A549 (cell line): ENCODE measurements around the gene FAM131A. TPM values are rescaled to one million over a fixed set of nuclear protein-coding genes. Genes with fewer than 3 reads are reported as not detected.

Experiments used
- ATAC-seq, 2 experiments: fragments of 200-7000 bp in 1 of 2; fragments of >200 bp in 1 of 2; cut with Nextera tagmentation in 1 of 2; cut with Tn5 transposase in 1 of 2; 3 replicates each; pipeline versions ENCODE4 v1.8.0 to v1.9.1; 2018 to 2020; ENCODE audit warnings: mild to moderate bottlenecking in 1 of 2, moderate library complexity in 1 of 2
- CTCF ChIA-PET: fragments of 300-600 bp; sonication (Branson Sonifier 250); formaldehyde crosslinking; extraction: SDS; loops from one replicate; lab custom pipeline; 2021; ENCODE audit warnings: antibody characterized with exemption, inconsistent platforms; lab: Yijun Ruan, JAX
- POLR2A ChIA-PET: fragments of 350-600 bp; formaldehyde crosslinking; extraction: SDS; loops from one replicate; lab custom pipeline; 2021; ENCODE audit warnings: antibody characterized with exemption, inconsistent platforms; lab: Yijun Ruan, JAX
- DNase-seq, 2 experiments: peaks; one replicate each; pipeline versions ENCODE4 v3.0.0 to v3.0.0-alpha.2; 2011 to 2016; ENCODE audit warnings: low read depth in 1 of 2, low spot score in 1 of 2
- FAIRE-seq: peaks from 2 replicates; lab custom pipeline; 2011; peaks lifted over from hg19 to GRCh38; lab: Jason Lieb, UNC
- H3K27ac ChIP-seq, 2 experiments: fragments of >200 bp; sonication (Bioruptor Twin); formaldehyde crosslinking; 3 replicates each; pipeline ENCODE4 v1.5.1; 2016 to 2017
- H3K4me1 ChIP-seq: fragments of >200 bp; sonication (Bioruptor Twin); formaldehyde crosslinking; 3 replicates; pipeline ENCODE4 v1.6.1; 2016
- H3K4me2 ChIP-seq: fragments of >200 bp; sonication (Bioruptor Twin); formaldehyde crosslinking; 3 replicates; pipeline ENCODE4 v1.6.1; 2016
- H3K4me3 ChIP-seq: fragments of >200 bp; sonication (Bioruptor Twin); formaldehyde crosslinking; 3 replicates; pipeline ENCODE4 v1.5.1; 2016
- H3K9me3 ChIP-seq: fragments of >200 bp; sonication (Bioruptor Twin); formaldehyde crosslinking; 3 replicates; pipeline ENCODE4 v1.6.1; 2016
- CBX2 ChIP-seq: fragments of 200-600 bp; sonication (generic); IDR thresholded peaks from 2 replicates; pipeline ENCODE4 v1.6.1; 2016; ENCODE audit warnings: low read depth, mild to moderate bottlenecking, borderline replicate concordance
- CBX8 ChIP-seq: fragments of 200-600 bp; sonication (generic); IDR thresholded peaks from 2 replicates; pipeline ENCODE4 v1.6.1; 2016
- CEBPB ChIP-seq, 2 experiments: fragments of >200 bp in 1 of 2; sonication (Bioruptor Twin) in 1 of 2; formaldehyde crosslinking in 1 of 2; IDR thresholded peaks; 2 replicates each; pipeline ENCODE4 v1.6.1; 2012 to 2016
- CHD2 ChIP-seq: fragments of 150-350 bp; IDR thresholded peaks from 2 replicates; pipeline ENCODE4 v1.6.1; 2014; ENCODE audit warnings: low read length; ENCODE audit not compliant: partially characterized antibody
- EHF ChIP-seq: fragments of 250-450 bp; sonication (Bioruptor Pico); IDR thresholded peaks from 2 replicates; pipeline ENCODE4 v1.5.0; 2020; ENCODE audit warnings: mild to moderate bottlenecking
- EHMT2 ChIP-seq: fragments of 200-600 bp; sonication (generic); IDR thresholded peaks from 2 replicates; pipeline ENCODE4 v1.6.1; 2016; ENCODE audit warnings: antibody characterized with exemption, low read depth, mild to moderate bottlenecking, moderate library complexity
- EP300 ChIP-seq, 2 experiments: fragments of >200 bp; sonication (Bioruptor Twin); formaldehyde crosslinking; IDR thresholded peaks; 2 replicates in 1 of 2; 3 replicates in 1 of 2; pipeline ENCODE4 v1.6.1; 2016 to 2017
- FOXS1 ChIP-seq: fragments of 250-450 bp; sonication (Bioruptor Pico); IDR thresholded peaks from 2 replicates; pipeline ENCODE4 v1.5.0; 2020; ENCODE audit warnings: mild to moderate bottlenecking, moderate library complexity
- HOXB5 ChIP-seq: fragments of 250-450 bp; sonication (Bioruptor Pico); IDR thresholded peaks from 2 replicates; pipeline ENCODE4 v1.5.0; 2020; ENCODE audit warnings: mild to moderate bottlenecking, moderate library complexity
- JUN ChIP-seq, 2 experiments: fragments of >200 bp; sonication (Bioruptor Twin); formaldehyde crosslinking; IDR thresholded peaks; 2 replicates in 1 of 2; 3 replicates in 1 of 2; pipeline ENCODE4 v1.6.1; 2016 to 2017
- JUNB ChIP-seq: fragments of >200 bp; sonication (Bioruptor Twin); formaldehyde crosslinking; IDR thresholded peaks from 2 replicates; pipeline ENCODE4 v1.6.1; 2016
- MAFK ChIP-seq: fragments of 450-650 bp; IDR thresholded peaks from 2 replicates; pipeline ENCODE4 v1.6.1; 2014; ENCODE audit not compliant: partially characterized antibody
- MAZ ChIP-seq: fragments of 150-350 bp; IDR thresholded peaks from 2 replicates; pipeline ENCODE4 v1.6.1; 2014; ENCODE audit warnings: antibody characterized with exemption, low read depth, low read length, borderline replicate concordance
- NFE2L2 ChIP-seq: fragments of 150-350 bp; conservative IDR thresholded peaks from 2 replicates; pipeline ENCODE4 v1.6.1; 2014; ENCODE audit warnings: low read length
- RAD21 ChIP-seq, 2 experiments: fragments of >200 bp in 1 of 2; sonication (Bioruptor Twin) in 1 of 2; formaldehyde crosslinking in 1 of 2; IDR thresholded peaks in 1 of 2; conservative IDR thresholded peaks in 1 of 2; 2 replicates in 1 of 2; 3 replicates in 1 of 2; pipeline ENCODE4 v1.6.1; 2012 to 2018; ENCODE audit warnings: inconsistent platforms in 1 of 2
- SMC3 ChIP-seq: fragments of >200 bp; sonication (Bioruptor Twin); formaldehyde crosslinking; IDR thresholded peaks from 3 replicates; pipeline ENCODE4 v1.6.1; 2018; ENCODE audit warnings: inconsistent platforms
- SREBF2 ChIP-seq: fragments of 450-650 bp; IDR thresholded peaks from 2 replicates; pipeline ENCODE4 v1.6.1; 2014; ENCODE audit warnings: mild to moderate bottlenecking, moderate library complexity
- WGBS: methylation state at CpG from one replicate; pipeline ENCODE4 v1.1.6; 2017; ENCODE audit errors: missing lambda C conversion rate; 5-methylcytosine and 5-hydroxymethylcytosine counted together
- polyA plus RNA-seq, 4 experiments: library from polyadenylated mRNA; depleted of rRNA in 3 of 4; stranded (reverse); fragments of >200 nt; fragmentation: RNase III in 1 of 4; extraction: RNeasy Plus Mini Kit Qiagen cat#74134 plus additional on column Dnase treatment in 1 of 4; gene quantifications; 2 replicates in 3 of 4; 3 replicates in 1 of 4; pipeline ENCODE4 v1.2.3, GENCODE V29; 2011 to 2017
- TF ChIP-seq, protein P1 (sequence below): IDR thresholded peaks from 2 replicates; pipeline ENCODE4 v1.6.1; 2012
- TF ChIP-seq, protein P2 (sequence below): fragments of >200 bp; sonication (Bioruptor Twin); formaldehyde crosslinking; IDR thresholded peaks from 3 replicates; pipeline ENCODE4 v1.5.1; 2016
- TF ChIP-seq, protein P3 (sequence below): IDR thresholded peaks from 2 replicates; pipeline ENCODE4 v1.6.1; 2012; ENCODE audit warnings: low read depth, borderline replicate concordance

FAM131A gene
- polyA plus RNA-seq, 2 of the 4 experiments (the other 2 are of a cell fraction), result 5.2 to 6.1 TPM

DNA sequence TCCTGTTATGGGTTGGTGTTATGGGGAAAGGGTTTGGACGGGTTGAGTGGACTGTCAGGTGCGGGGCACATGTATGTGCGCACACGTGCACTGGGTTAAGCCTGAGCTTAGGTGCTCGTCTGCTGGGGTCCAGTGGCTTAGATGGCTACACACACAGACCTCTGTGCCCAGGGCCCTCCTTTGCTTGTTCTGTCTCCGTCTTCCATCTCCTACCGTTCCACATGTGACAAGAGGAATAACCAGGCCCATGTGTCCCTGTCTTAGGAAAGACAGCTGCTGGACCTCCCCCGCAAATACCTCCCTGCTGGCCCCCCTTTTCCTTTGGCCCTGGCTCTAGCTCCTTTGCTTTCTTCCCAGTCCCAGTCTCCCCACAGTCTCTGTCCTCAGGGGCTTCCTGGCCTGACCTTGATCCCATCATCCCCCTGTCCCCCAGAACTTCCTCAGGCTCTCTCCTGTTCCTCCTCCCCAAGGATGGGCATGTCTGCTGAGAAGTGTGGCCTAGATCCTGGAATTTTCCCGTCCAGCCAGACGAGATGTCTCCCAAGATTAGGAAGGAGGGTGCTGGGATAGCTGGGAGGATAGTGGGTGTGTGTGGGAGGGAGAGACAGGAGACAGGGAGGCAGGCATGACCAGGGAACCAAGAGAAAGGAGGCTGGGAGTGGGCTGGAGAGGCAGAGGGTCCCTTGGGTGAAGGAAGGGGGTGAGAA lies 41.4 kb downstream of the FAM131A start:
- ChIA-PET CTCF (interaction anchor here (0.9 to 13.6 kb wide), 4 partner anchors 11 to 162 kb away, joined by 3 to 171 read pairs (median 4); no protein-coding TSS in a partner anchor), POLR2A (no interaction called here)
- no peak for DNase-seq
- 83% methylated on average over 10 of the region's 10 CpGs for WGBS
- H3K4me1 ChIP-seq, result 0 out of 3 replicates have a peak, but pooled peaks cover 4% of the 10 kb centered on the region
- ATAC-seq, result no peak; a peak in 1 of 6 replicates
- no peak for FAIRE-seq
- no peak for TF ChIP-seq MAFK
- TF ChIP-seq RAD21 (conservative IDR thresholded peaks at IDR 0.05 in 1 of 2, IDR thresholded peaks at IDR 0.05 in 1 of 2), result no peak
- no peak for TF ChIP-seq NFE2L2
- no peak for TF ChIP-seq JUN (IDR thresholded peaks at IDR 0.05)
- TF ChIP-seq, protein P1, sequence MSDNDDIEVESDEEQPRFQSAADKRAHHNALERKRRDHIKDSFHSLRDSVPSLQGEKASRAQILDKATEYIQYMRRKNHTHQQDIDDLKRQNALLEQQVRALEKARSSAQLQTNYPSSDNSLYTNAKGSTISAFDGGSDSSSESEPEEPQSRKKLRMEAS, result no peak
- no peak for TF ChIP-seq FOXS1 (CRISPR knock-in tag)
- no peak for TF ChIP-seq CEBPB (IDR thresholded peaks at IDR 0.05)
- TF ChIP-seq CBX2, result no peak
- TF ChIP-seq, protein P2, sequence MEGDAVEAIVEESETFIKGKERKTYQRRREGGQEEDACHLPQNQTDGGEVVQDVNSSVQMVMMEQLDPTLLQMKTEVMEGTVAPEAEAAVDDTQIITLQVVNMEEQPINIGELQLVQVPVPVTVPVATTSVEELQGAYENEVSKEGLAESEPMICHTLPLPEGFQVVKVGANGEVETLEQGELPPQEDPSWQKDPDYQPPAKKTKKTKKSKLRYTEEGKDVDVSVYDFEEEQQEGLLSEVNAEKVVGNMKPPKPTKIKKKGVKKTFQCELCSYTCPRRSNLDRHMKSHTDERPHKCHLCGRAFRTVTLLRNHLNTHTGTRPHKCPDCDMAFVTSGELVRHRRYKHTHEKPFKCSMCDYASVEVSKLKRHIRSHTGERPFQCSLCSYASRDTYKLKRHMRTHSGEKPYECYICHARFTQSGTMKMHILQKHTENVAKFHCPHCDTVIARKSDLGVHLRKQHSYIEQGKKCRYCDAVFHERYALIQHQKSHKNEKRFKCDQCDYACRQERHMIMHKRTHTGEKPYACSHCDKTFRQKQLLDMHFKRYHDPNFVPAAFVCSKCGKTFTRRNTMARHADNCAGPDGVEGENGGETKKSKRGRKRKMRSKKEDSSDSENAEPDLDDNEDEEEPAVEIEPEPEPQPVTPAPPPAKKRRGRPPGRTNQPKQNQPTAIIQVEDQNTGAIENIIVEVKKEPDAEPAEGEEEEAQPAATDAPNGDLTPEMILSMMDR, result no peak
- no peak for TF ChIP-seq HOXB5 (CRISPR knock-in tag)
- TF ChIP-seq SMC3, result no peak
- no peak for TF ChIP-seq MAZ
- no peak for TF ChIP-seq CHD2
- TF ChIP-seq EP300 (IDR thresholded peaks at IDR 0.05), result no peak
- no peak for TF ChIP-seq JUNB
- TF ChIP-seq CBX8, result no peak
- TF ChIP-seq SREBF2, result no peak
- TF ChIP-seq EHMT2, result no peak
- TF ChIP-seq, protein P3, sequence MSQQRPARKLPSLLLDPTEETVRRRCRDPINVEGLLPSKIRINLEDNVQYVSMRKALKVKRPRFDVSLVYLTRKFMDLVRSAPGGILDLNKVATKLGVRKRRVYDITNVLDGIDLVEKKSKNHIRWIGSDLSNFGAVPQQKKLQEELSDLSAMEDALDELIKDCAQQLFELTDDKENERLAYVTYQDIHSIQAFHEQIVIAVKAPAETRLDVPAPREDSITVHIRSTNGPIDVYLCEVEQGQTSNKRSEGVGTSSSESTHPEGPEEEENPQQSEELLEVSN, result no peak
- TF ChIP-seq, all 56 proteins: peak for 0
- Histone ChIP-seq H3K27ac (no peak overlapping the region), H3K9me3 (no peaks in the 10 kb centered on the region), H3K4me2 (no peak overlapping the region), H3K4me3 (no peak overlapping the region)

DNA sequence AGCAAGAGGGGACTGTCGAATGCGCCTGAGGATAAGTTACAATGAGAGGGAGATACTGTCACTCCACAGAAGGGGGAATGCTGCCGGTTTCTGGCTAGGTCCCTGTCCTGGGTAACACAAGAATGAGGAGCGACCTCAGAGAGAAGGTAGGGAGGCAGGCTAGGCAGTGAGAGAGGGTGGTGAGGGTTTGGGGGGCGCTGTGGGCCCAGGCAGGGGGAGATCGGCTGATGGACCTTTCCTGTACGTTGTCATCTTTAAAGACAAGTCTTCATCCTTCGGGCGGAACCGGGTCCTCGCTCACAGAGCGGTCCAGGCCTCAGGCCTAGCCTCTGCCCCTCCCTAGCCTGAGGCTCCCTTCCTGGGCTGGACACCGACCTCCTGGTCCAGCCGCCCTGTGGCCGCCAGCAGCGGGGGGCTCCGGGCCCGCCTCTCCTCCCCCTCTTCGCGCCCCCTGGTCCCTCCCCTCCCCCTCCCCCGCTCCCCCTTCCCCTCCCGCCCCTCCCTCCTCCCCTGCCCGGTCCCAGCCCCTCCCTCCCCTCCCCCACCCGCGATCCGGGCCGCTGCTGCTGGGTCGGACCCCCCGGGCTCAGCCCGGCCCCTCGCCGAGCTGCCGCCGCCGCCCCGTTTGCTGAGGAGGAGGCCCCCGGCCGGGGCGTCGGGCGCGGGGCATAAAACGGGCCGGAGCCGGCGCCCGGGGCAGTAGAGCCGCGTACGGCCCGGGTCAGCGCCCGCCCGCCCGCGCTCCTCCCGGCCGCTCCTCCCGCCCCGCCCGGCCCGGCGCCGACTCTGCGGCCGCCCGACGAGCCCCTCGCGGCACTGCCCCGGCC lies 42.2 kb downstream of the FAM131A start, which contains the start of gene CHRD:
Gene CHRD, plus strand, starts transcription at position 697 of the 827 bp plus-strand sequence. CDS start 265 bp downstream, outside the sequence.
- Histone ChIP-seq H3K4me3 (peak within 1 kb of the TSS; percentile 70), H3K4me2 (peak within 1 kb of the TSS; percentile 100), H3K27ac (peak within 1 kb of the TSS; percentile 63 to 84; a peak in 5 of 6 replicates), H3K4me1 (0 out of 3 replicates have a peak, but pooled peaks cover 4% of the 10 kb centered on the region), H3K9me3 (no peaks in the 10 kb centered on the region)
- FAIRE-seq (no peak), DNase-seq (no peak), ATAC-seq (peak; percentile 4 to 23; a peak in 1 of 6 replicates)
- CTCF ChIA-PET, result interaction anchor here (0.9 to 1.0 kb wide), 2 partner anchors 11 to 134 kb away, joined by 3 to 5 read pairs; no protein-coding TSS in a partner anchor
- no peak for TF ChIP-seq EHF (CRISPR knock-in tag)
- POLR2A ChIA-PET, result no interaction called here
- WGBS, result 77% methylated on average over 18 of the region's 71 CpGs
